EH (cell line): Measurements from ENCODE around the gene JMJD8.
"Not testable (repeated sequence)": the region's sequence is repeated elsewhere in the genome, so short reads cannot be mapped to it uniquely, and the experiment has no call there.

Experiments used
- DNase-seq: peaks from one replicate; pipeline ENCODE4 v3.0.0-alpha.2; 2015; ENCODE audit warnings: low read depth

The JMJD8 gene

DNA sequence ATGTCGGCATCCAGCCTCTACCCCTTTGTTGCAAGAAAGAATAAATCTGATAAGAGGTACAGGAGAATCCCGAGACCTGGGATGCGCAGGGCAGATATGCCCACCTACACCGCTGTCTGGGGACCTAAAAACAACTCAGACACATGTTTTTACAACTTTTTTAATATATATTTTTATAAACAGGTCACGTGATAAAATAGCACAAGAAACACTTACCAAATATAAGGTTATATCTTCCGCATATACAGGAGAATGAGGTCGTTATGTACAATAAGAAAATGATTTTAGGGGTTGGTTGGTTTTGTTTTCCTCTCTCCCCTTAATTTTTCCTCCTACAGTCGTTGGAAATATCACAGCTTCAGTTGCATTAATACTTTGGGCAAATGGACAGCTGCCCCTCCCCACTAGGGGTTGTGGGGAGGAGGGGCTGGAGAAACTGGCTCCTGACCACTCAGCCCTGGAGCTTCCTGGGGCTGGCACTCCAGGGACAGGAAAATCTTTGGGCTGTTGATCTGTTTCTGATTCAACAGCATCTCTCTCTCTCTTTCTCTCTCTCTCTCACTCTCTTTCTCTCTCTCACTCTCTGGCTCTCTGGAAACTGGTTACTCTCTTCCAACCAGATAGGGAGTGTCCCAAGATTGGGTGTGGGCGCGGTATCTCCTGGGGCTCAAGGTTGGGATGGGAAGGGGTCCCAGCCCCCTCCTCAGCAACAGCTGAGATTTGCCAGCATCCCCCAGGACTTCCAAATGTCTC, 8.4 kb upstream of the JMJD8 start:
- no peak for DNase-seq

DNA sequence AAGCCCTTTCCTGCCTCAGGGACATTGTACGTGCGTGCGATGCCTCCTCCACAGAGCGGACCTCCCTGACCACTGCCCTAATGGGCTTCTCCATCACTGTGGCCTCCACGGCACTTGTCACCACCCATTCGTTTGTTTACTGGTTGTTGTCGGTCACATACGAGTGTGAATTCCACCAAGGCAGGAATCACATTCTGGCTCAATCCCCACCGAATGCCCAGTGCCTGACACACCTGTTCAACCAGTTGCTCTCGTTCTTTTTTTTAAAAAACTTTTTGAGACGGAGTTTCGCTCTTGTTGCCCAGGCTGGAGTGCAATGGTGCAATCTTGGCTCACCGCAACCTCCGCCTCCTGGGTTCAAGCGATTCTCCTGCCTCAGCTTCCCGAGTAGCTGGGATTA, 7.1 kb upstream of the JMJD8 start:
- DNase-seq, result not testable (repeated sequence)

DNA sequence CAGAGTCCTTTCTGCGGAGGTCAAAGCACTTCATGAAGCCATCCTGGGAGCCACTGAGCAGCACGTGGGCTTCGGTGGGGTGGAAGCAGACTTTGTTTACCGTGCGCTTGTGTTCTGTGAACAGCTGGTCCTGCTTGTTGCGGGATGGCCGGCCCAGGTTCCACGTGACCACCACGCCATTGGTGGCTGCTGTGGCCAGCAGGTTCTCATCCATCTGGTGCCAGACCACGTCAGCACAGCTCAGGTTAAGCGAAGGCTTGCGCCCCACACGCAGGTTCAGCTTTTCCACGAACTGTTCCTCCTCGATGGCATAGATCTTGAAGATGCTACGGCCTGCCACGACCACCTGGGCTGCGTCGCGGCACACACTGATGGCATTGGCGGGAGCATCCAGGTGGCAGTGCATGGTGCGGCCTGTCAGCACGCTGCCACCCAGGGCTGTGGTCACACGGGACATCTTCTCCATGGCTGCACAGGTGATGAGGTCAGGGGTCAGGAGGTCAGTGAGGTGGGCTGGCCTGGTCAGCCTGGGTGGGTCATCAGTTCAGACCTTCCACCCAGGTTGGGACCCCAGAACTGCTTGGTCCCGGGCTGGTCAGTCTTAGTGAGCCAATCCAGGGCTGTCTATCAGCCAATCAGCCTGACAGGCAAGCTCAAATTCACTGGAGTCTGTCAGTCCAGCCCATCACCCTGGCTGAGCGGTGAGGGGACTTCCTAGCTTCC, 5.2 kb upstream of the JMJD8 start:
- no peak for DNase-seq

DNA sequence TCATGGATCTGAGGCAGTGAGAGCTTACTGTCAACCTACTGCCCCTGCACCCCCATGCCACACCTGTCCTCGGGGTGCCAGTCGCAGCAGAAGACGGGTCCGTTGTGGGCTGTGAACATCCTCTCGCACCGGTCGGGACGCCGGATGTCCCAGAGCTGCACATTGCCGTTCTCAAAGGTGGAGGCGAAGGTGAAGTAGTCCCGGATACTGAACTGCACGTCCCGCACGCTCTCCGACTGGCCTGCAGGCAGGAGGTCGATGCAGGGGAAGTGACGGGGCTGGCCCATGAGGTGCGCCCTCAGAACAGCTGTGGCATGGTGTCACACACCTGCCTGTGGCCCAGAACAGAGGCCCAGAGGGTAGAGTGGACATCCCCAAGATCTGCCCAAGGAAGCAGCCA, 3.4 kb upstream of the JMJD8 start:
- DNase-seq, result no peak

DNA sequence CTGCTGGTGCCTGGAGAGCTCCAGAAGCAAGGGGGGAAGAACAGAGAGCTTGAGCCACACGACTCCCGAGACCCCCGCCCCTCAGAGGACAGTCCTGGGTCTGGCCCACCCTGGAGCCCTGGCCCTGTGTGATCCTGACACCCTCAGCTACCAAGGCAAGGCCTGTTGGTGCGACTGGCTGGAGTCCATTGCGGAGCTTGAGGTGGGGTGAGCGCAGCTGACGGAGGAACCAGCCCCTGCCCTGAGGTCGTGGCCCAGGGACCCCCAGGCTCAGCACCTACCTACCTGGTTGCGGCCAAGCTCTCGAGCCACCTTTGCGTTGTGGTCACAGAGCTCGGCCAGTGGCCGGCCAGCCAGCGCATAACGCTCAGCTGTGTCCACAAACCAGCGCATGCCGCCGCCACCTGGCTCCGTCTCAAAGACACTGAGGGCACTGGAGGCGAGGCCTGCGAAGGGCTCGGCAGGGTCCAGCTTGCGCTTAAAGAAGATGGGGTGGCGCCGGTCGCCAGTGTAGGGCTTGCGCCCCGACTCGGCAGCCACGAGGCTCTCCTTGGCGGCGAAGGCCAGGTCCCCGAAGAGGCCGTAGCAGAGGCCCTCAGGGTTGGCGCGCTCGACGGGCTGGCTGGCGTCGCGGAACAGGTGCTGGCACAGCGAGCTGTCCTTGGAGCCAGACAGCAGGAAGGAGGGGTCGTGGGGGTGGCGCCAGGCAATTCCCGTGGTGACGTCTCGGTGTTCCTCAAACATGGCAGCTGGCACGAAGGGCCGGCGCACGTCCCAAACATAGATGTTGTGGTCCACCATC, 2.5 kb upstream of the JMJD8 start:
- no peak for DNase-seq

DNA sequence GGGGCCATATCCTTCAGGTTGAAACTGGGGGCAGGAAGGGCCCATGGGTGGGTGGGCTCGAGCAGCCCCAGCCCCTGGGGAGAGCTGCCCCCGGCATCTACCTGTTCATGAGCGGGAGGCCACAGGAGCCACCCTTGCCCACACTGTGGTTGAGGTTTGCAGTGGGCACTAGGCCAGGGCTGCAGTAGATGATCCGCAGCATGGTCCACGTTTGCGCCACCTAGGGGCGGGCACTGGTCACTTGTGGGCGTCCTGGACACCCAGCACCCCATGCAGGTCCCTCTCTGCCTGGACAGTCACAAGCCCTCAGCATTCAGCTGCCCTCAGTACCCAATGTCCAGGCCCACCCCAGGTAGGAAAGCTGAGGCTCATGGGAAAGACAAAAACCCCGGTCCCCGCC, 1.8 kb upstream of the JMJD8 start:
- DNase-seq, result peak; percentile 48

DNA sequence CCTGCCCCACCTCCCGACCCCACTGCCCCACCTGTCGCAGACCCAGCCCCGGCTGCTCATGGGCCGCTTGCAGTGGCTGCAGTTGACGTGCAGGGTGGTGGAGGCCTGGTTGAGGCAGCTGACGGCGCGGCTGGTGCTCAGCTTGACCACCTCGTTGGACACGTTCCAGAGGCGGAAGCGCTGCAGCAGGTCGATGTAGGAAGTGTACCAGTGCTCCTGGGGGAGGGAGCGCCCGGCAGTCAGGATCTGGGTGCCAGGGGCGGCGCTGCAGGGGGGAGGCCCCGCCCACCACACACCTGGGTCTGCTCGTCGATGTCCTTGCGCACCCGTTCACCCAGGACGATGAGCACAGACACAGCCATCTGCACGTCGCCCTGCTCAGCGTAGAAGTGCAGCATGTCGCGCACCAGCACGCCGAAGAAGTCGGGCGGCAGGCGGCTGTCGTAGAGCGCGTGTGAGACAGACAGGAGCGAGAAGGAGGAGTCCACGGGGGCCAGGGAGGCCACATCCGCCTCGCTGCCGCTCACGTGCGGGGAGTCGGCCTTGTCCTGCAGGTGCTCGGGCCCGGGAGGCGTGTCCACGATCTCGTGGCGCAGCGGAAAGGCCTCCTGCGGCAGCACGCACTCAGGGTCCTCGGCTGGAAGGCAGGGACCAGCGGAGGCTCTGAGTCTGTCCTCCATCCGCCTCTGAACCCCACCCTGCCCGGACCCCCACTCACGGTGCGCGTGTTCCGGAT, 995 bp upstream of the JMJD8 start:
- DNase-seq, result no peak

DNA sequence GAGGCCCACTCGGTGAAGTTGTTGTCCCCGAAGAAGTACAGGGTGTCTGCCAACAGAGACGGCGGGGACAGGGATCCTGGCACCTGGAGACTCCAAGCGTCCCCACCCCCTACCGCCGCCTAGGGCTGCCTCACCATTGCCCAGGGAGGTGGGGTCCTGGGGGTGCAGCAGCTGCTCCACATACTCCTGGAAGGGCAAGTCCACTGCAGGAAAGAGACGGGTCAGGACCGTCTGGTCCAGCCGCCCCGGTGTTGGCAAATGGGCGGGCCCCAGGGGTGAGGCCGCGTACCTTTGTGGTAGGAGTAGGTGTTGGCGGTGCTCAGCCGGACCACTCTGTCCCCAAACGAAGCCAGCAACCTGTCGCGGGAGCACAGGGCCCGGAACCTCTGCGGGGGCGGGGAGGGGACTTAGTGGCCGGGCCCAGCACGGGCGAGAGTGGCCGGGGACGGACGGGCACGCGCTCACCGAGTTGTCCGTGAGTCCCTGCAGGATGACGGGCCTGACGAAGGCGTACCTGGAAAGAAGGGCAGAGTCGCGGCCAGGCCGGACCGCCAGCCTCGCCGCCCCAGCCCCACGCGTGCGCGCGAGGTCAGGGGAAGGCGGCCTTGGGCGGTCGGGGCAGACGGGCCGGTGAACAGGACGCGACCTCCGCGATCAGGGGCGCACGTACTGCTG, 601 bp downstream of the JMJD8 start:
- no peak for DNase-seq

DNA sequence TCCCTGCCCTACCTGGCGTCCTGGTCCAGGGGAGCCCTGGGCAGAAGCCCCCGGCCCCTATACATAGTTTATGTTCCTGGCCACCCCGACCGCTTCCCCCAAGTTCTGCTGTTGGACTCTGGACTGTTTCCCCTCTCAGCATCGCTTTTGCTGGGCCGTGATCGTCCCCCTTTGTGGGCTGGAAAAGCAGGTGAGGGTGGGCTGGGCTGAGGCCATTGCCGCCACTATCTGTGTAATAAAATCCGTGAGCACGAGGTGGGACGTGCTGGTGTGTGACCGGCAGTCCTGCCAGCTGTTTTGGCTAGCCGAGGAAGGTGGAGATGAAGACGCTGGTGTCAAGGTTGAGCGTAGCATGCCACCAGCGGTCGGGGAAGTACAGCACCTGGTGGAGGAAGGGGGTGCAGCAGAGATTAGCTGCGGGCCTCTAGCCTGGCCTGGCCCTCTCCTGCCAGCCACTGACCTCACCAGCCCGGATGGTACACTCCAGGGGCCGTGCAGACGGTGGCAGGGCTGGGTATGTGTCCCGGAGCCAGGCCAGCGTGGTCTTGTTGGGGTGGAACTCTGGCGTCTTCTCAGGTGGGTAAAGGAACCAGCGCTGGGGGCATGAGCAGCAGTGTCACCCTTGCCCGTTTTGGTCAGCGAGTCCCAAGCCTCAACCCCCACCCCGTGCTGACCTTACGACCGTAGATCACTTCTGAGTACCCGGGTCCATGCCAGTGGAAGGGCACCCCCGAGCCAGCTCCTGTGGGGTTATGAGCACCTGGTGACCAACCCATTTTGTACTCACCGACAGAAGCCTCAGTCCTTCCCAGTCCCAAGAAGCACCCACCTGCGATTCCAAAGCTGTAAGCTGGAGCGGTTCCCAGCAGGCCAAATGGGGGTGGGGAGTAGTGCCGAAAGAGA, 1.4 kb downstream of the JMJD8 start:
- no peak for DNase-seq

DNA sequence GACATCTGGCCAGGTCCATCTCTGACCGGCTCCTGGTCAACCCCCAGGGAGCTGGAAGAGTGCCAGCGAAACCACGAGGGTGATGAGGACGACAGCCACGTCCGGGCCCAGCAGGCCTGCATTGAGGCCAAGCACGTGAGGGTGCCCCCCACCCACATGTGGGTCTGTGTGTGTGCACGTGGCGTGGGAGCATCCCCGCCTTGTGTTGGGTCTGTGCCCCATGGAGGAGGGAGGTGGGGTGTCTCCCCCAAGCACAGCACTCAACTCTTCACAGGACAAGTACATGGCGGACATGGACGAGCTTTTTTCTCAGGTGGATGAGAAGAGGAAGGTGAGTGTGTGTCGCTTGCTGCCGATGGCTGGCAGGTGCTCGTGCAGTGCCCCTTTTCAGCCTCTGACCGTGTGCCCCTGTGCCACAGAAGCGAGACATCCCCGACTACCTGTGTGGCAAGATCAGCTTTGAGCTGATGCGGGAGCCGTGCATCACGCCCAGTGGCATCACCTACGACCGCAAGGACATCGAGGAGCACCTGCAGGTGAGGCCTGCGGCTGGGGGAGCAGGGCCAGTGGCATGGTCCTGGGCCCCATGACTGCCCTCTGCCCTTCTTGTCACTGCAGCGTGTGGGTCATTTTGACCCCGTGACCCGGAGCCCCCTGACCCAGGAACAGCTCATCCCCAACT, 2.2 kb downstream of the JMJD8 start:
- peak; percentile 22 for DNase-seq

DNA sequence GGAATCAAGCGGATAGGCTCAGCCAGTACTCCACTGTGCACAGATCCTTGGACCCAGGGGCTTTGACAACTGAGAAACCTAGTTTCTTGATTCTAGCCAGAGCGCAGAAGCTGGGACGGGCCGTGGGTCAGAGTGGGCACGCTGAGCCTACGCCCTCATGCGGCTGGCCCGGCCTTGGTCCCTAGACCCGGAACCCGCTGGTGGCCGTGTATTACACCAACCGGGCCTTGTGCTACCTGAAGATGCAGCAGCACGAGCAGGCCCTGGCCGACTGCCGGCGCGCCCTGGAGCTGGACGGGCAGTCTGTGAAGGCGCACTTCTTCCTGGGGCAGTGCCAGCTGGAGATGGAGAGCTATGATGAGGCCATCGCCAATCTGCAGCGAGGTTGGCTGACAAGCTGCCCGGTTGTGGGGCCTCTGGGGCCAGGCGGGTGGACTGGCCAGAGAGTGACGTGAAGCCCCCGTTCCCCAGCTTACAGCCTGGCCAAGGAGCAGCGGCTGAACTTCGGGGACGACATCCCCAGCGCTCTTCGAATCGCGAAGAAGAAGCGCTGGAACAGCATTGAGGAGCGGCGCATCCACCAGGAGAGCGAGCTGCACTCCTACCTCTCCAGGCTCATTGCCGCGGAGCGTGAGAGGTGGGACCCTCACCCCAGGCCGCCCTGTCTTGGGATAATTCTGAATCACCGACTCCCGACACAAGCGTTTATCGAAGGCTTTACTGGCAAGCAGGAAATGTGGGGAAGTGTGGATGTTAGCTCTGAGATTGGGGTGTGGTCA, 3.0 kb downstream of the JMJD8 start:
- DNase-seq, result peak; percentile 44

DNA sequence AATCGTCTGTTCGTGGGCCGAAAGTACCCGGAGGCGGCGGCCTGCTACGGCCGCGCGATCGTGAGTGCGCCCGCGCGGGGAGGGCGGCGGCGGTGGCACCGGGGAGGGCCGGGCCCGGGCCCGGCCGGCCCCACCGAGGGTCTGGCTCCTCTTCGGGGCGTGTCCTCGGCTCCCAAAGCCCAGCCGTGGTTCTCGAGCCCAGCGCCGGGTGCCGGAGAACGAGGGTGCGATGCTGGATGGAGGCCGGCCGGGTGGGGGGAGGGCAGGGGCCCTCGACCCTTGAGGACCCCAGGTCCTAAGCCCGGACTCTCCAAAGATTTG, 3.5 kb downstream of the JMJD8 start:
- no peak for DNase-seq

DNA sequence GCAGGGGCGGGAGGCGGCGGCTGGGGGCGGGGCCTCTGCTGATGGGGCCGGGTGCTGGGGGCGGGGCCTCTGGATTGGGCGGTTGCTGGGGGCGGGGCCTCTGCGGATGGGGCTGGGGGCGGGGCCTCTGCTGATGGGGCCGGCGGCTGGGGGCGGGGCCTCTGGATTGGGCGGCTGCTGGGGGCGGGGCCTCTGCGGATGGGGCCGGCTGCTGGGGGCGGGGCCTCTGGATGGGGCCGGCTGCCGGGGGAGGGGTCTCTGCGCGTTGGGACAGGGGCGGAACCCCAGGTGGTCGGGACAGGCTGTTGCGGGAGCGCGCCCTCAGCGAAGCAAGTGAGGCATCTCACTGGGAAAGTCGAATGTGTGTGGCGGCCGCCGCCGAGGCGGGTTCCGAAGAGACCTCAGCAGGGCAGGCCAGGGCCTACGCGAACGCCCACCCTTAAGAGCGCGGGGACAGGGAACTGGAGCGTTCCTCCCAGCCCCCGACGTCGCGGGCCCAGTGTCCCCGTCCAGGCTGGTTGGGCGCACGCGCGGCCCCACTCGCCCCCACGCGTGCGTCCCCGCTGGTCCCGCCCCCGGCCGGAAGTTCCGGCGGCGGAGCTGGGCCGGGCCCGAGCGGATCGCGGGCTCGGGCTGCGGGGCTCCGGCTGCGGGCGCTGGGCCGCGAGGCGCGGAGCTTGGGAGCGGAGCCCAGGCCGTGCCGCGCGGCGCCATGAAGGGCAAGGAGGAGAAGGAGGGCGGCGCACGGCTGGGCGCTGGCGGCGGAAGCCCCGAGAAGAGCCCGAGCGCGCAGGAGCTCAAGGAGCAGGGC, 4.1 kb downstream of the JMJD8 start, which contains the start of gene STUB1:
STUB1 (plus strand) TSS at position 597 of the 811 bp plus-strand sequence; CDS start at position 713, 116 bp downstream.
- peak; percentile 88 for DNase-seq

DNA sequence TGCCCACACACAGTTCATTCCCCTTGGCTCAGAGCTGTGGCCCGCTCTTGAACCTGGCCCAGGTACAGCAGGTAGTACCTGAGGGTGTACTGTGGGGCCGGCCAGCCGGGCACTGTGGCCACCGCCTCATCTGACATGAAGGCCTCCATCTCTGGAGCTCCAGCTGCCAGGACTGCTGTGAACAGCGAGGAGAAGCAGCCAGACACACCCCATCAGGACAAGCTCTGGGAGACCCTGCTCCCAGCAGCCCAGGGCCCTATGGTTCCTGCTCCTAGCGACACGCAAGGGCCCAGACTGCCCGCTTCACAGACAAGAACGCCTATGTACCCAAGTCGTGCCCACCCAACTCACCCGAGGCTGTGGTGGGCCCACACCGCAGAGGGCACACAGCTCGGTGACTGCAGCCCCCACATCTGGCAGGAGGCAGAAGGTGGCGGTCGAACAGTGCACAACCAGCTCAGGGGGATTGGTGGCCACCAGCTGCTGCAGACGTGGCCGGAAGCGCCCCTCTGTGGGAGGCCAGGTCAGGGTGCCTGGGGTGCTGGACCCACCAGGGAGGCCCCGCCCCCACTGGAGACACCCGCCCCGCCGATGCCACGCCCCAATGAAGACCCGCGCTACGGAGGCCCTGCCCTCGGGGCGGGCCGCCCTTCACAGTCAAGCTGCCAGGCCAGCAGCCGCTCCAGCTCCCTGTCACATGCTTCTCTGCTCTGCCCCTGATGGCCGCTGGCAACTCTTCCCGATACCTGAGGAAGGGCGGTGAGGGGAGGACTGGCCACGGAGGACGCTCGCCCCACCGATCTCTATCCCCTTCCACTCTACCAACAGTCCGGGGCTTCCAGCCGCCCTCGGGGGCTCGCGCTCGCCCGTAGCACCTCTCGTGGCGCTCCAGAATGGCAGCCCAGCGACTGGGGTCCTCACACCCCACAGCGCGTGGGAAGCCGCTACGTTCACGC, 5.0 kb downstream of the JMJD8 start:
- peak; percentile 64 for DNase-seq

DNA sequence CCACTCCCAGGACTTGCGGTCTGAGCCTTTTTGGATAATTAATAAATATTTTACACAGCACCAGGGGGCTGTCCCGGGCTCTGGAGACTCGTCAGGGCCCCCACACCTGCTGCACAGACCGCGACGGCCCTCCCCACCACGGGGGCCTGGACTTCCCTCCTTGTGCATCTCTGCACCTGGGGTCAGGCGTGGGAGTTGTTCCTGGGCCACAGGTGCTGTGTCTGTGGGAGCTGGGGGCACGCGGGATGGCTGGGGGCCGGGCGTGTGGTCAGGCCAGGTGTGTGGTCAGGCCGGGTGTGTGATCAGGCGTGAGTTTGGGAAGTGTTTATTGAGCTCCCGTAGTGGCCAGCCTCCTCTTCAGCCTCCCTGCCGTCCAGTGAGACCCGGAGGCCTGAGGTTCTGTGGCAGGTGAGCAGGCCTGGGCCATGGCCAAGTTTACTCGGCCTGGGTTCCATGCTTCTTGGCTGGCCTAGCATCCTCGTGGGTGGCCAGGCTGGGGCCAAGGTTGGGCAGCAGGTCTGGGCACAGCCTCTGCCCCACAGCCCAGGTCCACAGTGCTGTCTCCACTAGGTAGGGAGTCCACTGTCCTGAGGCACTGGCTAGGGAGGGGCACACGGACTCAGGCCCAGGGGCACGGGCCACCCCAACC, 5.8 kb downstream of the JMJD8 start:
- DNase-seq, result no peak

DNA sequence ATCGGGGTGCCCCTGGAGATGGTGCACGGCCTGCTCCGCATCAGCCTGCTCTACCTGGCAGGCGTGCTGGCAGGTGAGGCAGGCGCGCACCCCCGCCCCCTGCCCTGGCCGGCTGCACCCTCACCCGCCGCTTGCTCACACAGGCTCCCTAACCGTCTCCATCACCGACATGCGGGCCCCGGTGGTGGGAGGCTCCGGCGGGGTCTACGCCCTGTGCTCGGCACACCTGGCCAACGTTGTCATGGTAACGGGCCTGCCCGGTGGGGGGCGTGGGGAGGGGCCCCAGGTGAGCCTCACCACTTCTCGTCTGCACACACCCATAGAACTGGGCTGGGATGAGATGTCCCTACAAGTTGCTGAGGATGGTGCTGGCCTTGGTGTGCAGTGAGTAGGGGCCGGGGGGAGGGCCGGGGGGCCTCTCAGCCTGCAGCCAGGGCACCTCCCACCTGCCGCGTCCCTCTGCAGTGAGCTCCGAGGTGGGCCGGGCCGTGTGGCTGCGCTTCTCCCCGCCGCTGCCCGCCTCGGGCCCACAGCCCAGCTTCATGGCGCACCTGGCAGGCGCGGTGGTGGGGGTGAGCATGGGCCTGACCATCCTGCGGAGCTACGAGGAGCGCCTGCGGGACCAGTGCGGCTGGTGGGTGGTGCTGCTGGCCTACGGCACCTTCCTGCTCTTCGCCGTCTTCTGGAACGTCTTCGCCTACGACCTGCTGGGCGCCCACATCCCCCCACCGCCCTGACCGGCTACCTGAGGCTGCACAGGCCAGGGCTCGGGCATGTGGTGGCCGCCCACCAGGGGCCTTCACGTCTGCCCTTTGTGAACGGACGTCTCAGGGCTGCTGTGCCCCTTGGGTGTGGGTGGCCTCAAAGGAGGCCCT, 6.6 kb downstream of the JMJD8 start:
- DNase-seq, result no peak
